PC-9 (cell line): ENCODE data around the gene NSMCE4A.

Experiments used
- CTCF ChIP-seq: fragments of 200-600 bp; sonication (generic); conservative IDR thresholded peaks from 2 replicates; pipeline ENCODE4 v1.6.1; 2017; ENCODE audit warnings: mixed run types, antibody characterized with exemption, mild to moderate bottlenecking, moderate library complexity
- EZH2 ChIP-seq: fragments of 200-600 bp; sonication (generic); IDR thresholded peaks from 2 replicates; pipeline ENCODE4 v1.8.0; 2017; ENCODE audit warnings: antibody characterized with exemption, low read depth

DNA sequence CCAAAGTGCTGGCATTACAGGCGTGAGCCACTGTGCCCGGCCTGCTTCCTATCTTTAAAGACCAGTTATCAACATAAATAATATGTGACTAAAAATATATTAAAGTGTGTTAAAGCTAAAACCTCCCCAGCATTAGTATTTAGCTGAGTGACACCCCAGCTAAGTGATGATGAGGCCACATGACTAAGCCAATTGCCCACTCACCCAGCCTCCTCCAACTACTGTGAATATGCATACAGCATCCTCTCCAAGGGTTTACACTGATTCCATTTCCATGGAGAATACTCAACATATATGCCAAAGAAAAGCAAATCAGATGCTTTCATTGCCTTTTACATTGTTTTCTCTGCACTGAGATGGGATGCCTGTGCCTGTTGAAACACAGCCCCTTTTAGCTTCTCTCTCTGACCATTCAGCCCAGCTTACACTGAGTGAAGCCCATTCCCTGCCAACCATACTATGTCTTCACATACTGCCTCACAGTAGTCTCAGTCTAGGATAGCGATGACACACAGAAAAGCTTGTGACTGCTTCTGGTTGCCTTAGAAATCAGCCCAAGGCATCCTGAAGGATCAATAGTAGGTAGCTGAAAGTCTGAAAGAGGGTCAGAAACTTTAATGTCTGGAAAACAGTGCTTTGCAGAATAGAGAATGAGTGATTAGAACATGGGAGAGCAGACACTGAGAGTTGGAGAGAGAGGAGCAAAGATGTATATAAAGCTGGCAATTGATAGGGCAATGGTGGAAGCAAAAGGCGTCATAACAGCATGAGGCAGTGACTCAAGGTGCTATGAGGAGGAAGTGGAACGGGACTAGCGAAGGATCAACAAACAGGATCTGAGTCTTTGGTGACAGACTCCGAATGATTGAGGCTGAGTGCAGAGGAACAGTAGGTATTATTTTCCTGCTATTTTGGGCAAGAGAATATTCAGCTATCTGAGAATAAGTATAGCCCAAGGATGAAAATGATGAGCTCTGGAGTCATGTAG lies 27.4 kb downstream of the NSMCE4A start:
- TF ChIP-seq CTCF (no peak), EZH2 (no peak)
